ENCODE results near the gene GALNT2.

GRCh38 chr1:230195199-230195598 lies 128.2 kb downstream of the GALNT2 start:
- TF ChIP-seq CTCF (IDR thresholded peaks at IDR 0.05) (no peak), CHD4 (IDR thresholded peaks at IDR 0.05; ENCODE audit: borderline replicate concordance) (no peak), JUN (IDR thresholded peaks at IDR 0.05) (no peak), KDM1A (IDR thresholded peaks at IDR 0.05; ENCODE audit: low read depth) (no peak), EP300 (IDR thresholded peaks at IDR 0.05) (no peak), RFX5 (IDR thresholded peaks at IDR 0.05) (no peak), RAD21 (conservative IDR thresholded peaks at IDR 0.05 in 1 of 2, IDR thresholded peaks at IDR 0.05 in 1 of 2) (no peak), POLR2A (IDR thresholded peaks at IDR 0.05; ENCODE audit: low read length) (no peak), MAZ (IDR thresholded peaks at IDR 0.05; ENCODE audit: borderline replicate concordance, low read depth, low read length) (no peak), HES2 (IDR thresholded peaks at IDR 0.05) (no peak), FOSL2 (IDR thresholded peaks at IDR 0.05) (no peak), FOSL2 (CRISPR knock-in tag; IDR thresholded peaks at IDR 0.05) (no peak), REST (IDR thresholded peaks at IDR 0.05) (no peak)

Measured in A549 (cell line).